Measurements from ENCODE around the gene CD7. TPM values are rescaled to one million over a fixed set of nuclear protein-coding genes. Genes with fewer than 3 reads are reported as not detected.

Gene CD7
- total RNA-seq, 2 experiments from 2014 or later: 289 to 292 TPM

GRCh38 chr17:82272495-82273326 is 44.7 kb downstream of the CD7 start:
- CTCF ChIA-PET: interaction anchor here (0.9 to 1.0 kb wide), 2 partner anchors 27 to 37 kb away, joined by 3 read pairs; no protein-coding TSS in a partner anchor
- Mint-ChIP-seq H3K4me1 (ENCODE audit: low read depth) (peaks cover 50% of the 10 kb centered on the region), H3K9me3 (no peaks in the 10 kb centered on the region), H3K27me3 (no peaks in the 10 kb centered on the region), H3K4me3 (peak overlapping the region; percentile 88), H3K36me3 (ENCODE audit: low read depth) (peaks cover 43% of the 10 kb centered on the region), H3K27ac (peak overlapping the region; percentile 99)
- peak; percentile 58 for DNase-seq
- peak; percentile 24 for ATAC-seq
- intact Hi-C loops (cut with micrococcal nuclease): no loop called here
- POLR2A ChIA-PET: interaction anchor here (0.7 to 2.7 kb wide), 7 partner anchors 19 to 72 kb away, joined by 3 to 14 read pairs (median 6); no protein-coding TSS in a partner anchor
- no peak for TF ChIP-seq CTCF (IDR thresholded peaks at IDR 0.05)

- ChIA-PET POLR2A (interaction anchor here (0.7 to 1.5 kb wide), 5 partner anchors 20 to 73 kb away, joined by 3 to 4 read pairs (median 3); no protein-coding TSS in a partner anchor), CTCF (interaction anchor here (1.7 kb wide), 1 partner anchor 50 kb away, joined by 5 read pairs; no protein-coding TSS in a partner anchor)
- intact Hi-C loops (cut with micrococcal nuclease): no loop called here
- H3K9me3 Mint-ChIP-seq: no peaks in the 10 kb centered on the region
- peaks cover 54% of the 10 kb centered on the region for H3K36me3 Mint-ChIP-seq (ENCODE audit: low read depth)
- no peak for TF ChIP-seq CTCF (IDR thresholded peaks at IDR 0.05)
- DNase-seq (no peak), ATAC-seq (no peak)
- H3K27ac Mint-ChIP-seq: peak overlapping the region; percentile 20
- H3K4me3 Mint-ChIP-seq: peak overlapping the region; percentile 88
- no peaks in the 10 kb centered on the region for H3K27me3 Mint-ChIP-seq
- peaks cover 59% of the 10 kb centered on the region for H3K4me1 Mint-ChIP-seq (ENCODE audit: low read depth)
These were observed 46.0 kb downstream of the CD7 start for GRCh38 chr17:82271401-82271800.

GRCh38 chr17:82270651-82271050 is 46.8 kb downstream of the CD7 start:
- TF ChIP-seq CTCF (IDR thresholded peaks at IDR 0.05): no peak
- DNase-seq: no peak
- Mint-ChIP-seq H3K4me1 (ENCODE audit: low read depth) (peaks cover 67% of the 10 kb centered on the region), H3K4me3 (peak overlapping the region; percentile 30), H3K9me3 (no peaks in the 10 kb centered on the region), H3K27me3 (no peaks in the 10 kb centered on the region), H3K36me3 (ENCODE audit: low read depth) (peaks cover 62% of the 10 kb centered on the region), H3K27ac (peak overlapping the region; percentile 75)
- no peak for ATAC-seq
- ChIA-PET POLR2A (interaction anchor here (1.0 to 1.5 kb wide), 4 partner anchors 21 to 44 kb away, joined by 3 to 5 read pairs (median 4); no protein-coding TSS in a partner anchor), CTCF (interaction anchor here (1.7 kb wide), 1 partner anchor 51 kb away, joined by 5 read pairs; no protein-coding TSS in a partner anchor)
- intact Hi-C loops (cut with micrococcal nuclease): no loop called here

GRCh38 chr17:82269882-82270500 is 47.4 kb downstream of the CD7 start:
- no peaks in the 10 kb centered on the region for H3K9me3 Mint-ChIP-seq
- H3K27me3 Mint-ChIP-seq: no peaks in the 10 kb centered on the region
- ATAC-seq (no peak), DNase-seq (no peak)
- ChIA-PET POLR2A (interaction anchor here (1.4 to 1.6 kb wide), 3 partner anchors 22 to 36 kb away, joined by 4 to 5 read pairs (median 5); no protein-coding TSS in a partner anchor), CTCF (interaction anchor here (1.7 kb wide), 1 partner anchor 51 kb away, joined by 5 read pairs; no protein-coding TSS in a partner anchor)
- peak overlapping the region; percentile 75 for H3K27ac Mint-ChIP-seq
- intact Hi-C loops (cut with micrococcal nuclease): no loop called here
- peaks cover 64% of the 10 kb centered on the region for H3K36me3 Mint-ChIP-seq (ENCODE audit: low read depth)
- TF ChIP-seq CTCF (IDR thresholded peaks at IDR 0.05): no peak
- peaks cover 68% of the 10 kb centered on the region for H3K4me1 Mint-ChIP-seq (ENCODE audit: low read depth)
- peak overlapping the region; percentile 30 for H3K4me3 Mint-ChIP-seq
